Psoas muscle (tissue), 8 donors: ENCODE data around the gene DYRK4. TPM values are rescaled to one million over a fixed set of nuclear protein-coding genes. Genes with fewer than 3 reads are reported as not detected.

Experiments used
- ATAC-seq, 4 donors: fragments of 200-7000 bp; cut with Tn5 transposase; one replicate each; pipeline ENCODE4 v1.9.1; 2020; ENCODE audit warnings: moderate library complexity in 3 of 4, mild to moderate bottlenecking in 2 of 4
- DNase-seq, 2 donors: peaks; one replicate each; pipeline ENCODE4 v3.0.0-alpha.2; 2020
- H3K27ac ChIP-seq: fragments of 200-600 bp; one replicate; pipeline ENCODE4 v1.8.0; 2022
- H3K27me3 ChIP-seq, 3 donors: fragments of 200-600 bp in 1 of 3; one replicate each; pipeline versions ENCODE4 v1.6.1 to v1.8.0; 2013 to 2022; ENCODE audit warnings: low read length in 2 of 3, mild to moderate bottlenecking in 2 of 3, moderate library complexity in 1 of 3; ENCODE audit not compliant: insufficient read depth in 3 of 3
- H3K36me3 ChIP-seq, 2 donors: fragments of 200-600 bp in 1 of 2; one replicate each; pipeline versions ENCODE4 v1.6.1 to v1.8.0; 2013 to 2022; ENCODE audit warnings: low read depth in 1 of 2, mild to moderate bottlenecking in 1 of 2, moderate library complexity in 1 of 2; ENCODE audit not compliant: insufficient read depth in 1 of 2
- H3K4me1 ChIP-seq: fragments of 200-600 bp; one replicate; pipeline ENCODE4 v1.8.0; 2022
- H3K4me3 ChIP-seq: fragments of 200-600 bp; one replicate; pipeline ENCODE4 v1.8.0; 2022; ENCODE audit warnings: mild to moderate bottlenecking
- H3K9me3 ChIP-seq: fragments of 200-600 bp; one replicate; pipeline ENCODE4 v1.8.0; 2022
- WGBS, 3 donors: extraction: QIAGEN DNeasy Blood & Tissue Kit; methylation state at CpG; one replicate each; pipeline versions ENCODE4 v1.1.6 to v1.1.7; 2013; 5-methylcytosine and 5-hydroxymethylcytosine counted together
- intact Hi-C, 2 donors: fragments of 100-400 bp; cut with DNase I; formaldehyde crosslinking; loops; one replicate each; pipeline versions ENCODE4 v1.11.0 to v1.14.2; 2022
- polyA plus RNA-seq, 3 donors: library from polyadenylated mRNA; stranded (reverse); fragments of 200-250 nt; gene quantifications; one replicate each; pipeline ENCODE4 v1.2.3, GENCODE V29; 2013
- total RNA-seq, 4 donors: library from RNA; stranded (reverse); fragmentation: NEBNext Ultra II Directional in 2 of 4; extraction: Animal tissue kit (Norgen Biotek cat#: 25700) in 2 of 4; gene quantifications; one replicate each; pipeline versions ENCODE4 v1.2.1 to v1.2.4, GENCODE V29; 2021 to 2023
- TF ChIP-seq, protein P1 (sequence below): fragments of 200-600 bp; IDR thresholded peaks from one replicate; pipeline ENCODE4 v1.8.0; 2022; ENCODE audit warnings: antibody characterized with exemption
- donor health status: healthy with polysubstance abuse.
- donor health status: DM: no; HTN: no; CAD: no; lungs with moderate emphysema.
- donor health status: Bipolar disorder and iron deficiency.
- donor health status: healthy.
- donor health status: DM: yes; HTN: yes; CAD: no.
- donor health status: DM: no; HTN: no; CAD: no.
- donor health status: DM: no; HTN: no; CAD: no.
- donor health status: DM: yes; HTN: yes; CAD: no.

Gene DYRK4
- total and polyA plus RNA-seq, 7 donors = 18.3 to 28.8 (median 22.9) TPM

DNA sequence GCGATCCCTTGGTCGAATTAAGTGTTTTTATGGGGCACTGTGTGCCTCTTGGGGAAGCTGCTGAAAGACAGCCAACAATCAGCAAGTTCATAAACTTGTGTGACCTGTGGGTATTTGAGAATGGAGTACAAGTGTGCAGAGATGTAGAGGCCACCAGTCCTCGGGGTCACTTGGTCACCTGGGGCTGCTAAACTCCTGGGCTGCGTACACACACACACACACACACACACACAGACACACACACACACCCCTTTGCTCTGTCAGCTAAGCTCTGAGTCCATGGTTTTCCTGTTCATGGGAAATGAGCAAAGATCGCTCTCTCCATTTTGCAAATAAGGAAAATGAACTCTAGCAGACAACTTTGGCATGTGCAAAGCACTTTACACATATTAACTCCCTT is 24.5 kb downstream of the DYRK4 start:
- Histone ChIP-seq H3K36me3 (no peaks in the 10 kb centered on the region), H3K9me3 (no peaks in the 10 kb centered on the region), H3K4me3 (no peak overlapping the region), H3K27ac (no peak overlapping the region), H3K4me1 (no peaks in the 10 kb centered on the region), H3K27me3 (peaks cover 0 to 8% (median 2%) of the 10 kb centered on the region in 3 donors)
- 32 to 40% (median 38%) methylated on average over 5 of the region's 5 CpGs for WGBS, 3 donors
- ATAC-seq = no peak
- TF ChIP-seq, protein P1, sequence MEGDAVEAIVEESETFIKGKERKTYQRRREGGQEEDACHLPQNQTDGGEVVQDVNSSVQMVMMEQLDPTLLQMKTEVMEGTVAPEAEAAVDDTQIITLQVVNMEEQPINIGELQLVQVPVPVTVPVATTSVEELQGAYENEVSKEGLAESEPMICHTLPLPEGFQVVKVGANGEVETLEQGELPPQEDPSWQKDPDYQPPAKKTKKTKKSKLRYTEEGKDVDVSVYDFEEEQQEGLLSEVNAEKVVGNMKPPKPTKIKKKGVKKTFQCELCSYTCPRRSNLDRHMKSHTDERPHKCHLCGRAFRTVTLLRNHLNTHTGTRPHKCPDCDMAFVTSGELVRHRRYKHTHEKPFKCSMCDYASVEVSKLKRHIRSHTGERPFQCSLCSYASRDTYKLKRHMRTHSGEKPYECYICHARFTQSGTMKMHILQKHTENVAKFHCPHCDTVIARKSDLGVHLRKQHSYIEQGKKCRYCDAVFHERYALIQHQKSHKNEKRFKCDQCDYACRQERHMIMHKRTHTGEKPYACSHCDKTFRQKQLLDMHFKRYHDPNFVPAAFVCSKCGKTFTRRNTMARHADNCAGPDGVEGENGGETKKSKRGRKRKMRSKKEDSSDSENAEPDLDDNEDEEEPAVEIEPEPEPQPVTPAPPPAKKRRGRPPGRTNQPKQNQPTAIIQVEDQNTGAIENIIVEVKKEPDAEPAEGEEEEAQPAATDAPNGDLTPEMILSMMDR = no peak
- no peak for DNase-seq
- intact Hi-C loops = loop anchor here in 1 of 2 donors (10.0 kb wide), 1 partner anchor 168 kb away; no protein-coding TSS in a partner anchor

DNA sequence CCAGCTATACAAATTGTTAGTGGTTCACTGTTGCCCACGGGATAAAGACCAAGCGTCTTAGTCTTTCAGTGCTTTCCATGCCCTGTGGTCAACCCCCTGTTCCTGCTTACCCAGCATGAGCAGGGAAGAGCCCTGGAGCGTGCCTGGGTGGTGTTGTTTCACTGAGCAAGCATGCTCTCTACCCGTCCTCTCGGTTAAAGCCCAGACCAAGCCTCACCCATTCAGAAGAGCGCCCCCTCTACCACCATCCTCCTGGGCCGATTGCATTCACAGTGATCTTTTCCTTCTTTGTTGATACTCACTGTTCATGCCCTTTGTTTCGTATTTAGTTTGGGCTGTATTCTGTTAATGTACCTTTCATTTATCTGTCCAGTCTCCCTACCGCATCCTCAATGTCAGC is 25.1 kb downstream of the DYRK4 start:
- no peak for ATAC-seq
- no peak for DNase-seq
- TF ChIP-seq, protein P1 = no peak

DNA sequence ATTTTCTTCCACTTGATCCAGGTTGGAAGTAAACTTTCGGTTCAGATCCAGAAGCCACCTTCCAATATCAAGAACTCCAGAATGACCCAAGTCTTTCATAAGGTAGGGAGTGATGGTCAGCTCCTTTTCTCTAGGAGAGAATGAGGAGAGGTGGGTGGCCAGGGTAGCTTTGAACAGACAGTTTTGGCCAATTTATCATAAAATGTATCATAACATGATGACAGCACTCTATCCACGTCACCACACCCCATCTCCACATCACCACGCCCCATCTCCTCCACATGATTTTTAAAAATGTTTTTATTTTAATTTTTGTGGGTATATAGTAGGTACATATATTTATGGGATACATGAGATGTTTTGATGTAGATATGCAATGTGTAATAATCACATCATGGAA is 26.9 kb downstream of the DYRK4 start:
- ATAC-seq = no peak
- TF ChIP-seq, protein P1 = no peak
- Histone ChIP-seq H3K4me3 (no peak overlapping the region), H3K4me1 (no peaks in the 10 kb centered on the region), H3K27me3 (peaks cover 0 to 8% (median 2%) of the 10 kb centered on the region in 3 donors), H3K36me3 (no peaks in the 10 kb centered on the region), H3K27ac (no peak overlapping the region), H3K9me3 (no peaks in the 10 kb centered on the region)
- WGBS, 3 donors = 96 to 97% (median 96%) methylated on average over 3 of the region's 3 CpGs
- intact Hi-C loops = loop anchor here in 1 of 2 donors (10.0 kb wide), 1 partner anchor 166 kb away; no protein-coding TSS in a partner anchor
- no peak for DNase-seq

More for the DNA sequence above, 25.1 kb downstream of the DYRK4 start:
- Histone ChIP-seq H3K4me3 (no peak overlapping the region), H3K27ac (no peak overlapping the region), H3K9me3 (no peaks in the 10 kb centered on the region), H3K36me3 (no peaks in the 10 kb centered on the region), H3K4me1 (no peaks in the 10 kb centered on the region), H3K27me3 (peaks cover 0 to 8% (median 2%) of the 10 kb centered on the region in 3 donors)
- 63 to 72% (median 70%) methylated on average over 9 of the region's 9 CpGs for WGBS, 3 donors
- intact Hi-C loops = loop anchor here in 1 of 2 donors (10.0 kb wide), 1 partner anchor 168 kb away; no protein-coding TSS in a partner anchor

DNA sequence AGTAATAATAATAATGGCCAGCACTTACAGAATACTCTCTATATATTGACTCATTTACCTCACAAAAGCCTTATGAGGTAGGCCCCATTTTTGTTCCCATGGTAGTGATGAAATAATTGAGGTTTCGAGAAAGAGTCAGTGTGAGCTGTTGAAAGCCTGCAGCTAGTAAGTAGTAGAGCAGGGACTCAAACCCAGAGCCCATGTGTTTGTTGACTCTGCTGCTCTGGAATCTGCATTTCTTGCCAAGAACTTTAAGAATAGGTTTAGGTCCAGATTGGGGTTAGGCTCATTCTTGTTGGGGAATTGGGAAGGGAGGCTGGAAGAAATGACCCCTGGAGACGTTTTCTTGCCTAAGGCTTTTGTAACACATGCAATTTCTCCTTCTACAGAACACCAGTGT is 27.9 kb downstream of the DYRK4 start:
- WGBS, 3 donors = 50 to 78% (median 75%) methylated on average over 2 of the region's 2 CpGs
- Histone ChIP-seq H3K27me3 (peaks cover 0 to 8% (median 2%) of the 10 kb centered on the region in 3 donors), H3K36me3 (no peaks in the 10 kb centered on the region), H3K4me3 (no peak overlapping the region), H3K27ac (no peak overlapping the region), H3K9me3 (no peaks in the 10 kb centered on the region), H3K4me1 (no peaks in the 10 kb centered on the region)
- intact Hi-C loops = loop anchor here in 1 of 2 donors (10.0 kb wide), 1 partner anchor 165 kb away; no protein-coding TSS in a partner anchor
- no peak for DNase-seq
- TF ChIP-seq, protein P1 = no peak
- ATAC-seq = no peak

DNA sequence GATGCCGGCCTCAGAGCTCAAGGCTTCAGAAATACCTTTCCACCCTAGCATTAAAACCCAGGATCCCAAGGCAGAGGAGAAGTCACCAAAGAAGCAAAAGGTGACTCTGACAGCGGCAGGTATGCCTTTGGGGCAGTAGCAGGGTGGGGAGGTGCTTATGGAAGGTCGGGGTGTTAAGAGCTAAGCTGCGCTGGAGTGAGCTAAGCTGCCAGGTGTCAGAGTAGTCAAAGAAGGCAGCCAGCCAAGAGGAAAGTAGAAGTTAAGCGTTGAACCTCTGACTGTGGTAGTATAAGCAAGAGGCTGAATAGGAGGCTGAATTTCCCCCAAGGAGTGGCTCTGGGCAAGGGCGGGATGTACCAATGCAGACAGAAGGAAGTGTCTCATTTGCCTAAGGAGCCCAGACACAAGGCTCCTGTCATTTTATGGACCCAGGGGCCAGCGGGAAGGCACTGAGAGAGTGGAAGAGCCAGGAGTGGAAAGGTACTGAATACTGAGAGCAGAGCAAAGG is 29.2 kb downstream of the DYRK4 start:
- intact Hi-C loops = no loop called here
- TF ChIP-seq, protein P1 = no peak
- no peaks in the 10 kb centered on the region for H3K4me1 ChIP-seq
- H3K27me3 ChIP-seq = peaks cover 0 to 8% (median 0%) of the 10 kb centered on the region in 3 donors
- no peak overlapping the region for H3K27ac ChIP-seq
- H3K36me3 ChIP-seq = no peaks in the 10 kb centered on the region
- WGBS, 3 donors = 45 to 56% (median 55%) methylated on average over 7 of the region's 7 CpGs
- no peak for DNase-seq
- no peak overlapping the region for H3K4me3 ChIP-seq
- no peaks in the 10 kb centered on the region for H3K9me3 ChIP-seq
- ATAC-seq = no peak
